PFSK-1 (cell line): Measurements from ENCODE around the gene ALDH18A1.

Experiments used
- FOXP2 ChIP-seq: optimal IDR thresholded peaks from 2 replicates; pipeline ENCODE3; 2011; ENCODE audit warnings: borderline replicate concordance, control low read depth, inconsistent platforms; ENCODE audit not compliant: insufficient read depth; ENCODE audit errors: extremely low read length, extremely low read depth
- POLR2AphosphoS5 ChIP-seq: IDR thresholded peaks from 2 replicates; pipeline ENCODE4 v1.6.1; 2012; ENCODE audit warnings: low read depth, mild to moderate bottlenecking, control low read depth, low read length, moderate library complexity
- TAF1 ChIP-seq: IDR thresholded peaks from 2 replicates; pipeline ENCODE4 v1.6.1; 2012; ENCODE audit warnings: low read length, control low read depth, borderline replicate concordance; ENCODE audit not compliant: insufficient read depth
- TF ChIP-seq, protein P1 (sequence below), 2 experiments: IDR thresholded peaks; 2 replicates each; pipeline versions ENCODE4 v1.6.1 to v1.8.0; 2011 to 2012; ENCODE audit warnings: low read depth in 2 of 2, low read length in 2 of 2, control low read depth in 1 of 2, inconsistent platforms in 1 of 2, mild to moderate bottlenecking in 1 of 2, moderate library complexity in 1 of 2; ENCODE audit not compliant: insufficient read depth in 1 of 2

DNA sequence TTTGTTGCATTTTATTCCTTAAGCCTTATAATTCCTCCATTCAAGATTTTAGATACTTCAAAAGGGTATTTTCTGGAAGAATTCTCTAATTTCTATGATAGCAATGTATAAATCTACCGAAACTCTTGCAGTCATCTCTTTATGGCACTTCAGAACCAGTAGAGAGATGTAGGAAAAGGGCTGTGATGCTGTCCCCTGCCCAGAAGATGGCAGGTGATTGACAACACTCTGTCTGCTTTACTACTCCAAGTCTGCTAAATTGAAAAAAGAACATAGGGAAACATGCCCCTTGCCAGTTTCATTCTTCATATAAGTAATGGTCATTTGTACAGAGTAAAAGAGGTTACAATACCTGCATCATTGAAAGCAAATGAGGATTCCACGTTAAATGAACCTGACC is 32.1 kb upstream of the ALDH18A1 start:
- TF ChIP-seq, protein P1, sequence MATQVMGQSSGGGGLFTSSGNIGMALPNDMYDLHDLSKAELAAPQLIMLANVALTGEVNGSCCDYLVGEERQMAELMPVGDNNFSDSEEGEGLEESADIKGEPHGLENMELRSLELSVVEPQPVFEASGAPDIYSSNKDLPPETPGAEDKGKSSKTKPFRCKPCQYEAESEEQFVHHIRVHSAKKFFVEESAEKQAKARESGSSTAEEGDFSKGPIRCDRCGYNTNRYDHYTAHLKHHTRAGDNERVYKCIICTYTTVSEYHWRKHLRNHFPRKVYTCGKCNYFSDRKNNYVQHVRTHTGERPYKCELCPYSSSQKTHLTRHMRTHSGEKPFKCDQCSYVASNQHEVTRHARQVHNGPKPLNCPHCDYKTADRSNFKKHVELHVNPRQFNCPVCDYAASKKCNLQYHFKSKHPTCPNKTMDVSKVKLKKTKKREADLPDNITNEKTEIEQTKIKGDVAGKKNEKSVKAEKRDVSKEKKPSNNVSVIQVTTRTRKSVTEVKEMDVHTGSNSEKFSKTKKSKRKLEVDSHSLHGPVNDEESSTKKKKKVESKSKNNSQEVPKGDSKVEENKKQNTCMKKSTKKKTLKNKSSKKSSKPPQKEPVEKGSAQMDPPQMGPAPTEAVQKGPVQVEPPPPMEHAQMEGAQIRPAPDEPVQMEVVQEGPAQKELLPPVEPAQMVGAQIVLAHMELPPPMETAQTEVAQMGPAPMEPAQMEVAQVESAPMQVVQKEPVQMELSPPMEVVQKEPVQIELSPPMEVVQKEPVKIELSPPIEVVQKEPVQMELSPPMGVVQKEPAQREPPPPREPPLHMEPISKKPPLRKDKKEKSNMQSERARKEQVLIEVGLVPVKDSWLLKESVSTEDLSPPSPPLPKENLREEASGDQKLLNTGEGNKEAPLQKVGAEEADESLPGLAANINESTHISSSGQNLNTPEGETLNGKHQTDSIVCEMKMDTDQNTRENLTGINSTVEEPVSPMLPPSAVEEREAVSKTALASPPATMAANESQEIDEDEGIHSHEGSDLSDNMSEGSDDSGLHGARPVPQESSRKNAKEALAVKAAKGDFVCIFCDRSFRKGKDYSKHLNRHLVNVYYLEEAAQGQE (IDR thresholded peaks at IDR 0.05; ENCODE audit: insufficient read depth in 1 of 2, low read depth in 2 of 2, low read length in 2 of 2) = no peak
- TF ChIP-seq POLR2AphosphoS5 (no peak), TAF1 (no peak), FOXP2 (no peak)
